GM18870 (cell line): ENCODE data around the gene KIF2A.
"Not testable (repeated sequence)": the region's sequence is repeated elsewhere in the genome, so short reads cannot be mapped to it uniquely, and the experiment has no call there.

Experiments
- ATAC-seq: cut with Tn5 transposase; IDR thresholded peaks from one replicate; pipeline ENCODE4 v1.9.1; 2021; ENCODE audit warnings: moderate library complexity; ENCODE audit not compliant: unreplicated experiment

The KIF2A gene

DNA sequence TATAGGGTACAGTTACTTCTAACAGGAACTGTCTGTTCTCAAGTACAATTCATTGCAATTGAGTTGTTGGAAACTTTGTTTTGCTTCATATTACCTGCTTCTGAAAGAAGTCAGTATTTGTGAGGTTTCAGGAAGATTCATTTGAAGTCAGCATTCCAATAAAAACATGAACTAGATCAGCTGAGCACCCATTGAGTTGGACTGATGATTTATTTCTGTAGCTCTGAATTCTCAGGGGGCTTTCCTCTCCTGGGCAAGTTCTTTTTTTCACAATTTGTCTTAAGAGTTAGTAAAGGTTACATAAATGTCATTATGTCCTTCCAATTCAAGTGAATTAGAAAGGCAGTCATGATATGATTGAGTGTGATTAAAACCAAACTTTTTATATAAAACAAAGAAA is 16.2 kb upstream of the KIF2A start:
- ATAC-seq = no peak

DNA sequence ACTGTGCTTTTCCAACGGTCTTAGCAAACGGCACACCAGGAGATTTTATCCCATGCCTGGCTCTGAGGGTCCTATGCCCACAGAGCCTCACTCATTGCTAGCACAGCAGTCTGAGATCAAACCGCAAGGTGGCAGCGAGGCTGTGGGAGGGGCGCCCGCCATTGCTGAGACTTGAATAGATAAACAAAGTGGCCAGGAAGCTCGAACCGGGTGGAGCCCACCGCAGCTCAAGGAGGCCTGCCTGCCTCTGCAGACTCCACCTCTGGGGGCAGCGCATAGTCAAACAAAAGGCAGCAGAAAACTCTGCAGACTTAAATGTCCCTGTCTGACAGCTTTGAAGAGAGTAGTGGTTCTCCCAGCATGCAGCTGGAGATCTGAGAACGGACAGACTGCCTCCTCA is 14.2 kb upstream of the KIF2A start:
- ATAC-seq = not testable (repeated sequence)

DNA sequence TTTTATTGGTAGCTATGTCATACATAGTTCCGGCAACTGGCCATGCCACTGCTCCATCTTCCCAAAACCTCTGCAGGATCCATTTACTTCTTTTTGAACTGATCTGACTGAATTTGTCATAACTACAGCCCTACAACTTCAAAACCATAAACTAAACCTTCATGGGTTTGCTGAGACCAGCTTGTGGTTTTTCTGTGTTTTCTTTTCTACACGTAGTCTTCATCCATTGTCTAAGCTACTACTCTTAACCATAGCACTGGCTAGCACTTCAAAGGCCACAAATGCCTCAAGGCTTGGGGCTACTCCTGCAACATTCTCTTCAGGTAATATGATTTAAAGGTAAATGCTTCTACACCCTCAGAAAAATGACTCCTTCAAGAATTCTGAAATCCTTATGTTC is 9.0 kb upstream of the KIF2A start:
- no peak for ATAC-seq

DNA sequence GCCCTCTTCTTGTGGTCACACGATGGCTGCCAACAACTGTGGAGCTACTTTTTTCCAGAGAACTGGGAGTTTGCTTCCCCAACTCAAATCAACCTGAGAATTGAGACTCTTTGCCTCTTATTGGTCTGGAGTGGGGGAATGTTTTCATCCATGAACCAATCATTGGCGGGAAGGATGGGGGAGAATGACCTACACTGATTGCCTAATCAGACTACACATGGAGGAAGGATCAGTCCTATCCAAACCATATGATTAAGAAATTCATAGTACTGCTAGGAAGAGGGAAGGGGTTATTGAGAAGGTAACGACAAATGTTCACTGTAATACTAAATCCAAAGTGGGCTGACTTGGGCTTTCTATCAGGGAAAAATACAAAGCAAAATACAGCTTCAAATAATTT is 7.9 kb upstream of the KIF2A start:
- no peak for ATAC-seq

DNA sequence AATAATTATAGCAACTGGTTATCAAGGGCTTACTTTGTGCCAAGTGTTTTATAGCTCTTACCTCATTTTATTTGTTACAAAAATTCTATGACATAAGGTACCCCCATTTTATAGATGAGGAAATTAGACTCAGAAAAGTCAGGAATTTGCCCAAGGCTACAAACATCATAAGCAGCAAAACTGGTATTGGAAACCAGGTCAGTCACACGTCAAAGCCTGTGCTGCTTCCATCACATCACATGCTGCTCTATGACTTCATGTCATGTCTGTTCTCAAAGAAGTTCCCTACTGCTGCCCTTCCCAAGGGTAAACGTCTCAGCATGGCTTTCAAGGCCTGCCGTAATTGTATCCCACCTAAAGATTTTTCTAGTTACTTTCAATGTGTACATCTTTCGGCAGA is 6.9 kb upstream of the KIF2A start:
- ATAC-seq = no peak

DNA sequence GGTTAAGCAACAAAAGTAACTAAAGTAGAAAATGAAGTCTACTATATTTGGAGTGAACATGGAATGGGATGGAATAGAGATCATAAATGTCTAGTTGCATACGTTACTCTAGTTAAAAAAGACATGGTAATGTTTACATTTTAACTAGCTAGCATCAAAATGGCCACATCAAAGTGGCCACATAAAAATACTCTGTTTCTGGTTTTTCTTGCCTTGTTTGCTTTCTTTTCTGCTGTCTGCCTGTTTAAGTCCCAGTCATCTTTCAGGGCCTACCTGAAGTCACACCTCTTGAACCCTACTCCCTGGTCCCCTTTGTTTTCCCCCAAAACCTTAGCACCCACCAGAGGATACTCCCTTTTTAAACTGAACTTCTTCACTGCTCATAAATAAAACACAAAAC is 6.4 kb upstream of the KIF2A start:
- no peak for ATAC-seq

DNA sequence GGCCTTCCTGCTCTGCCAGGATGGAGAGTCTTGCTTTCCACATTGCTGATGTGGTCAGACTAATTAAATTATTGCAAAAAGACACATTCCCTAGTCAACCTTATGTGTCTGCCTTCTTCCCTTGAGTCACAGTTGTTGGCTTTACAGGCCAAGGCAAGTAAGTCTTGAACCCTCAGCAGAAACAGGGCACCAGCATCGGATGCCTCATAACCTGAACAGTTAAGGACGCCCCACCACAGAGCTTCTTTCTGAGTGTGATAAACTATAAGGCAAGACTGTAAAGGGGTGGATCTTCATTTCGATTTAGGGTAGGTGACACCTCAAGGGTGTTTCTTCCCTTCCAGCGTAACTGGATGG is 670 bp upstream of the KIF2A start:
- no peak for ATAC-seq

DNA sequence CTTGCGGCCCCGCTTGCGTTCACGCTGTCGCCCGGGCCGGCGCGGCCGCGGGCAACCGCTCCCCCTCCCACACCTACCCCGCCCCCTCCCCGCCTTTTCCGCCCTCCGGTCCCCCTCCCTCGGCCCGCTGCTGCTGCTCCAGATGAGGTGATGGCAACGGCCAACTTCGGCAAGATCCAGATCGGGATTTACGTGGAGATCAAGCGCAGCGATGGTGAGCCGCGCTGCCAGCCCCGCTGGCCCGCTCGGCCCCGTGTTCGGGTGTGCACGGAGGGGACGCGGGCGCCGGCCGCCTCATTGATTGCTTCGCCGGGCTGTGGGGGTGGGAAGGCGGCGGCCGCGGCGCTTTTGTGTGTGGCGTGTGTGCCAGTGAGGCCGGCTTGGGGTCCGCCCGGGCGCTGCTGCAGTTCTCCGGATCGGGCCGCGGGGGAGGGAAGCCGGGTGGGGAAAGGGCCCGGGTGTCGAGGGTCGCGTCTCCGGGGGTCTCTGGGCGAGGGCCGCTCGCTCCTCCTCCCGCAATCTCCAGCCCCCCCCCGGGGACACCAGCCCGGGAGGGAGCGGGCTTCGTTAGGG is 403 bp downstream of the KIF2A start:
- peak; percentile 29 for ATAC-seq

DNA sequence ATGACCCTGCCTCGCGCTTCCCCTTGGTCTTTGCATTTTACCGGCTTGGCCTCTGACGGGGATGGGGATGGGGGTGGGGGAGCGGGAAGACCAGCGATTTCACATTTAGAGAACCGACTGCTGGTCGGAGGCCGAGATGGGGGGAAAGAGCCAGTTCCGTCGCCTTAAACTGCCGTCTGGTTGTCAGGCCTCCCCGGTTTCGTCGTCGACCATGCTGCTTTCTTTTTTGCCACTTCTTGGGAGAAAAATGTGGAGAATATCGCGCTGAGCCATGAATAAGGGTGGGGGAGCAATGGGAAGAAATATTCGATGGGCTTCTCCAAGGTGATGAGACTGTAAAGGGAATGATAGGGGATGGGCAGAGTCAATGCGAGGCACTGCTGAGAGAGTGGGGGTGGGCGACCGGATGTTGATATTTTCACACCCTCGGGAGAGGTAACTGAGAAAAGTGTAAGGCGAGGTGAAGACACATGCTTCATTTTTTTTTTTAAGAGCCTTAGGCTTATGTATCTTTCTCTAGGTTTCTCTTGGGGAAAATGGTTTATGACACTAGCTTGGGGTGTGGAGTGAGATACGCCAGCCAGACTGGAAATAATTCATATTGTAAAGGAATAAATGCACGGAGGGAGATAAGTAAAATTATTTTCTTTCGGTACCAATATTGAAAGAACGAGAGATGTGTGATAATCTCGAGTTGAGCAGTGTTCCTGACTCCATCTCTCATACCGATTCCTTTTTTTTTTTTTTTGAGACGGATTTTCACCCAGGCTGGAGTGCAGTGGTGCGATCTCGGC is 1.1 kb downstream of the KIF2A start:
- ATAC-seq = no peak

DNA sequence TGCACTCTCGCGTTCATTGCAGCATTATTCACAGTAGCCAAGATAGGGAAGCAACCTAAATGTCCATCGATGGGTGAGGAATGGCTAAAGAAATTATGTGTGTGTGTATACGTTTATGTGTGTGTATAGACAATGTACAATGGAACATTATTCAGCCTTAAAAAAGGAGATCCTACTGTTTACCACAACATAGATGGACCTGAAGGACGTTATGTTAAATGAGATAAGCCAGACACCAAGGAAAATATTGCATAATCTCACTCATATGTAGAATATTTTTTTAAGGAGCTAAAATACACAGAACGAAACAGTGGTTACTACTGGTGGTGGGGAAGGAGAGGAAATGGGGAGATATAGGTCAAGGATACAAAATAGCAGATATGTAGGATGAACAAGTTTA is 2.4 kb downstream of the KIF2A start:
- ATAC-seq = no peak

DNA sequence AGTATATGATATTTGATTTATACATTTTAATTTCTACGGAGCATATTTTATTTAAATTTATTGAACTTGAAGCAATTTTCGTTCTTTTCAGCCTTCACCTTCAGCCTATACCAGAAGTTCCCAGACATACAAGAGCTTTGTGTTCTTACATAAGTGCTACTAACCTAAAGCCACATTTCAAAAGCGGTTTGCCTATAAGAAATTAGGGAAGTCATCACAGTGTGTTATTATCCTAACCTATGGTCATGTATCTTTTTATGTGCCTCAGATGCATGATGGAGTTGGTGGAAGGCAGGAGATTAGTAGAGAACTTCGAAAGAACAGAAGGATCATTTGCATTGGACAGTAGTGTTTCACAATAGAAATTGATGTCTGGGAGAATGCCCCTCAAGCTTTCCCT is 3.1 kb downstream of the KIF2A start:
- ATAC-seq = no peak

DNA sequence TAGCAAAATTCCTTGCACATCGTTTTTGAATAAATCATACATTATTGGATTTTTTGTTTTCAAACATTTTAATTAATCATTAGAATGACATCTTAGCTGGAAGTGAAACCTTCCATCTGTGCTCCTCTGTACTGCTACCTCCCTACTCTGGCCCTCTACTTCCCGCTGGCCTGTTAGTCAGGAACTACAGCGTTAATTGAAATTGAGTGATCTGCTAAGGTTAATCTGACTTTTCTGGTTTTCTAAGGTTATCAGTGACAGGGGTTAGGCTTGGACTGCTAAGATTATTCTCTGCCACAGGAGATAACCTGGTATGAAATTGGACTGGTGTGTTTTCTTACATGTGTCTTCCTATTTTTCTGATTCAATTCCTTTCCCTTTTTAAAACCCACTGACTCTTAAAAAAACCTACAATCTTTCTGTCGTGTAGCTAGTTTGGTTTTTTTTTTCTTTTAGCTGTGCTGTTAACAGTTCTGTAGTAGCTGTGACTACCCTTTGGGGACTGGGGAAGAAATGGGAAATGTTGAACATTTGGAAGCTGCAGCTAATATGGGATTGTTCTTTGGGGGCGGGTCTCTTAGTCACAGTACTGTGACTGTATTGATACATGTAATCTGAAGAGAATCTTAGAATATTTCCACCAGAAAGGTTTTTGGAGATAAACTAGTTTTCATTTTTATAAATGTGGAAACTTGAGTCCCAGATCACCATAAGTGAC is 4.6 kb downstream of the KIF2A start:
- ATAC-seq = no peak

DNA sequence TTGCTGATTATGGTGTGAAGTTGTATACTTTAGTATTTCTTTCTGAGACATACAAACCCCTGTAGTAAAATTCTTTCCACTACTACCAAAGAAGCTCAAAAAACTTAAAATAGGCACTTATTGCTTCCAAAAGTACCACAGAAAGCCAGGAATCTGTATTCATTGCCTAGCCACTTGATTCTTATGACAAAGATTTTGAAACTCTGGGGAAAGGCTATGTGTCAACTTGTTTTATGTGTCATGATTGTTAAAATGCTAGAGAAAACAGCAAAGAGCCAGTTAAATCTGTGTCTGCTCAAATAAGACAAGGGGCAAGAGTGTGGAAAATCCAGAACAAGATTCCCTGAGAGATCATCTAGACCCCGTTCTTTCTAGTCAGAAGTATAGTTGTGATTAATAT is 6.0 kb downstream of the KIF2A start:
- no peak for ATAC-seq

DNA sequence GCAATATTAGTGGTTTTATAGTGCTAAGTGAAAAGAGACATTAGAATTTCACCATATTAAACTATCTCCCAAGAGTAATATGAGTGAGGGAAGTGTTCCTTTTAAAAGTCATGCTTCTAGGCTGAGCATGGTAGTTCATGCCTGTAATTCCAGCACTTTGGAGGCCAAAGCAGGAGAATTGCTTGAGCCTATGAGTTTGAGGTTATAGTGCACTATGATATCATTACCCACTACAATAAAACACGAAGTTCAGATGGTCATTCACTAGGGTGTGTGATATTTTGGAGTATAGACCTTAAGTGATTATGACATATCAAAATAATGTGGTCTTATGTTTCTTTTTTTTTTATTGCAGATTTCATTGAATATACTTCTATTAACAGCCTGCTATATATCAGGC is 6.7 kb downstream of the KIF2A start:
- ATAC-seq = no peak

DNA sequence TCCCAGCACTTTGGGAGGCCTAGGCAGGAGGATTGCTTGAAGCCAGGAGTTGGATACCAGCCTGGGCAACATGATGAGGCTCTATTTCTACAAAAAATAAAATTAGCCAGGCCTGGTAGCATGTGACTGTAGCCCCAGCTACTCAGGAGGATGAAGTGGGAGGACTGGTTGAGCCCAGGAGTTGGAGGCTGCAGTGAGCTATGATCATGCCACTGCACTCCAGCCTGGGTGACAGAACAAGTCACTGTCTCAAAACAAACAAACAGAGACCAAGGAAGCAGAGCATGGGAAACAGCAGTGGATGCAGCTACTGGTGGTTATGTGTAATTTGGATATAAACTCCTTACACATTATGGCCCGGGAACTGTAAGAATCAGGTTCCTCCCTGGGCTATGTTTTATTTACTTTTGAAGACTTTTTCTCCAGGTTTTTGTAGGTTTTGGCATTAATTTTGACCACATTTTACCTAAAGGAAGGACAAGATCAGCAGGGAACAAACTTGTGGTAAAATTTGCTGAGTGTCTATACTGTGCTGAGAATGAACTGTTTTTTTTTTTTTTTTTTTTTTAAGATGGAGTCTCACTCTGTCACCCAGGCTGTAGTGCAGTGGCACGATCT is 8.3 kb downstream of the KIF2A start:
- no peak for ATAC-seq

DNA sequence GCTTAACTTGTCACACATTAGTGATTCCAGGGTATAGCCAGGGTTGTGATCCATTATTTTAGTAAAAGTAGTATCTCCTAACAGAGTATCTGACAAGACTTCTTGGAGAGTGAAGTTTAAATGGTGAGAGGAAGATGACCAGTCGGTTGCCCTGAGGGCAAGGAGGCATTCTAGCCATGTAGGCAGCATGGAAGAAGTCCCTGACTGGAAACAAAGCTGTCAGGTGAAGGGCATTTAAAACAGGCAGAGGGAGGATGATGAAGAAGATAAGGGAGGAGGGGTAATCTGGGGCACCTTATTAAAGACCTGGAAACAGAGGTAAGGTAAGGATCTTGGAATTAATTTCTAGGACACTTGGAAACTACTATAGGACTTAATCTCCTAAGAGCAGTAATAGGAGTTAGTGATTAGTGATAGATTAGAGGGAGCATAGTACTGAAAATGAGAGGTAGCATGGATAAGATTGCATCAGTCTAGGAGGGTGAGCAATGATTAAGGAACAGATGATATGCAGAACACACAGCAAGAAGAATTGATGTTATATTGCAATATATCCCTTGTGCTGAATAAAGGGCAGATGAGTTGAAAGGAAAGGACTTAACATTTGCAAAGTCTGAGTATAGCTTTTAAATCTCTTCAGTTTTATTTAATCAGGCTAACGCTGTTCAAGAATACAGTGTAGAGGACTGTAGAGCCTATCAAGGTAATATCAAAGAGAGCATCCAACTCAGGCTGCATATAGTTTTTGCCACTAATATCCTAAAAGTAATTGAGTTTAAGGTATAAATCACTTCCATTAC is 9.6 kb downstream of the KIF2A start:
- no peak for ATAC-seq

DNA sequence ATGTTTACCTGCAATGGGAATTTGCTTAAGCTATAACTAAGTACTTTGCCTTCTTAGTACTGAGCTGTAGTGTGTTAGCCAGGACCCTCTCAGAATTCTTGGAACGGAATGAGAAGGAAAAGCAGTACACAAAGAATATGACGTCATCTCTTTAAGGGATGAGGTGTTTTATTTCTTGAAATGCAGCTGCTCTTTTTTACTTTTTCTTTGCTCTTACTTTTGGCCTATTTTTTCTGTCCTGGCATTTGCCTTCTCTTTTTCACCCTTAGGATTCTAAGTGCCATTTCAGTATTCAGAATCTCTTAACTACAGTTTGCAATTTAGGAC is 10.1 kb downstream of the KIF2A start:
- ATAC-seq = no peak

DNA sequence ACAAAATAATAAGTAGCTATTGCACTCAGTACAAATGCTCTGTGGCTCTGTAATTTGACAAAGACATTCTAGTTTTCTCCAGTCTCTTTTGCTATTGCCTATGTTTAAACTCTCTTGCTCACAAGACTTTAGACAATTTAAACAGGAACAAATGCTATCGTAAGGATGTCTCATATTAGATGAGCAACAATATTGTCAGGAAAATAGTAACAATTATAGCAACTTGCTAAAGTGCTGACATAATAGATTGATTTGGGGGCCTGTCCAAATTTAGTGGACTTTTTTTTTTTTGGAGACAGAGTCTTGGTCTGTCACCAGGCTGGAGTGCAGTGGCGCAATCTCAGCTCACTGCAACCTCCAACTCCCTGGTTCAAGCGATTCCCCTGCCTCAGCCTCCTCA is 11.8 kb downstream of the KIF2A start:
- no peak for ATAC-seq

DNA sequence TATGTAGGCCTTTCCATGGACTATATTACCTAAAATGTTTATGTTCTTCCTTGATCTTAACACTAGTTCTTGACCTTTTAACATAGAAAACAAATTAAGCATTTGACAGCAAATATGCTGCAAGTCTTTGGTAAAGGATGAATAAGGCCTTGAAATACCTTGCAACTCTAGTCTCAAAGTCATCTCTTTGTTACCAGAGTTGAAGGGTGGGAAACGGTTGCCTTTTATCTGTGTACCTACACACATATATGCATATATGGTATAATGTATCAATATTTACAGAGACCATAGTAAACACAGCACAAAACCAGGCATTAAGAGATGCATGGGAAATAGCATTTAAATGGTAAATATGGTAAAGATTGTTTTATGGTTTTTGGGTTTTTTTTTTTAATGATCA is 16.5 kb downstream of the KIF2A start:
- no peak for ATAC-seq

DNA sequence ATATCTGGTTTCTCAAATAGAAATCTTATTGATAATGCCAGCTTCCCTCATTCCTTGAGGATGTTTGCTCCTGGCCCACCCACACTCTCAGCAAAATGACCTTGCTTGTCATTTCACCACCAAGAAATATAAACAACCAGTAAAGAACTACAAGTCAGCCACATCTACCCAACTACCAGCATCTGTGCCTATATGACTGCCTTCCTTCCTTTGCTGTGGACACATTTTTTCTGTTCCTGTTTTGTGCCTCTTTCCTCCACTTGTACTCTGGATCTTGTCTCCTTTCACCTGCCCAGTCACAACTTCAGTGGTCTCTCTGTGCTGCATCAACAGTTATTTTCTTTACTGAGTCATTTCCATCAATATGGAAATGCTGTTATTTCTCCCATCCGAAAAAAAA is 20.3 kb downstream of the KIF2A start:
- peak; percentile 77 for ATAC-seq

DNA sequence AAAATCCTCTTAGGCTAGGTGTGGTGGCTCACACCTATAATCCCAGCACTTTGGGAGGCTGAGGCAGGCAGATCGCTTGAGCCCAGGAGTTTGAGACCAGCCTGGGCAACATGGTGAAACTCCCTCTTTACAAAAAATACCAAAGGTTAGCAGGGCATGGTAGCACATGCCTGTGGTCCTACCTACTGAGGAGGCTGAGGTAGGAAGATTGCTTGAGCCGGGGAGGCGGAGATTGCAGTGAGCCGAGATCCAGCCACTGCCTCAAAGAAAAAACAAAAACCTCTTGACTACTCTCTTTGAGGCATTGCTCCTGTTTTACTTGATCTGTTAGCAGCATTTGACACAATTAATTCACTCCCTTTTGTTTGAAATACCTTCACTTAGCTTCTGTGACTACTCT is 20.7 kb downstream of the KIF2A start:
- ATAC-seq = no peak
